ENCODE data around the gene IQGAP2. TPM values are rescaled to one million over a fixed set of nuclear protein-coding genes. Genes with fewer than 3 reads are reported as not detected.

The IQGAP2 gene
- total RNA-seq, 1 donor from 2014 or later = 7.8 TPM

Other genes starting within 250 kb of the IQGAP2 start
- 0.27 TPM for gene F2RL2, start 220.1 kb downstream of the IQGAP2 start, total RNA-seq

All from left ventricle myocardium superior (tissue), 1 donor.